GM12801 (cell line): ENCODE data around the gene LONRF3.

Experiments
- TF ChIP-seq, protein P1 (sequence below): IDR thresholded peaks from one replicate; pipeline ENCODE4 v1.5.1; 2011; ENCODE audit warnings: control low read depth; ENCODE audit not compliant: insufficient read length; ENCODE audit errors: extremely low read depth

LONRF3 gene

DNA sequence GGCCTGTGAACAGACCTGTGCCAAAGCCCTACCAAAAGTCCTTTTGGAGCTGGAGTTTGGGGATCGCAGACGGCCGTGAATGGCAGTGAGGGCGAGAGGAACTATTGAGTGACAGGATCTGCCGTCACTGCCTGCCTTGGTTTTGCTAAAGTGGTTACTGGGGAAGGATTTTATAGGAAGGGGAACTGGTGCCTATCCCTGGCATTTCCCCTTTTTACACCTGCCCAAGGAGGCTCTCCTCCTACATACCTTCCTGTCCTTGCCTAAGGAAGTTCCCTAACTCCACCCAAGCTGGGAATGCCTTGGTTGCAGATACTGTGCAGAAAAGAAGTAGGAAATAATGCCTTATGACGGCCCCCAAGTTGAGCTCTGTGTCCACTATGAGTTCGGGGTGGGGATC is 14.5 kb downstream of the LONRF3 start:
- TF ChIP-seq, protein P1, sequence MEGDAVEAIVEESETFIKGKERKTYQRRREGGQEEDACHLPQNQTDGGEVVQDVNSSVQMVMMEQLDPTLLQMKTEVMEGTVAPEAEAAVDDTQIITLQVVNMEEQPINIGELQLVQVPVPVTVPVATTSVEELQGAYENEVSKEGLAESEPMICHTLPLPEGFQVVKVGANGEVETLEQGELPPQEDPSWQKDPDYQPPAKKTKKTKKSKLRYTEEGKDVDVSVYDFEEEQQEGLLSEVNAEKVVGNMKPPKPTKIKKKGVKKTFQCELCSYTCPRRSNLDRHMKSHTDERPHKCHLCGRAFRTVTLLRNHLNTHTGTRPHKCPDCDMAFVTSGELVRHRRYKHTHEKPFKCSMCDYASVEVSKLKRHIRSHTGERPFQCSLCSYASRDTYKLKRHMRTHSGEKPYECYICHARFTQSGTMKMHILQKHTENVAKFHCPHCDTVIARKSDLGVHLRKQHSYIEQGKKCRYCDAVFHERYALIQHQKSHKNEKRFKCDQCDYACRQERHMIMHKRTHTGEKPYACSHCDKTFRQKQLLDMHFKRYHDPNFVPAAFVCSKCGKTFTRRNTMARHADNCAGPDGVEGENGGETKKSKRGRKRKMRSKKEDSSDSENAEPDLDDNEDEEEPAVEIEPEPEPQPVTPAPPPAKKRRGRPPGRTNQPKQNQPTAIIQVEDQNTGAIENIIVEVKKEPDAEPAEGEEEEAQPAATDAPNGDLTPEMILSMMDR, result no peak

DNA sequence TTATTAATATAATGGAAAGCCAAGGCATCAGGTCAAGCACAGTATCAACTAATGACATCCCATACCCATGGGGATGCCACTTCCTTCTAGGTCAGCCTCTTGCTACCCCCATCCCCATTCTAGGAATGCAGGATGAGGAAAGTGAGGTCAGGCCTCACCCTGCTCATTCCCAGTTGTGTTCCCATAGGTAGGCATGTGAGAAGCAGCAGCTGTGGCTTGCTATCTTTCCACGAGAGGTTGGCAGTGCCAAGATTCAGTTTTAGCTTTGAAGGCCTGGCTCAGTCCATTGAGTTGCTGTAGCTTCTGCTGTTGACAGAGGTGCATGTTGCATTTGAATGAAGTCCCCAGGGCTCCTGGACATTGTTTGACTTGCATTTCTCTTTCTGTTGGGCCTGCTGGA is 15.5 kb downstream of the LONRF3 start:
- TF ChIP-seq, protein P1, result no peak

DNA sequence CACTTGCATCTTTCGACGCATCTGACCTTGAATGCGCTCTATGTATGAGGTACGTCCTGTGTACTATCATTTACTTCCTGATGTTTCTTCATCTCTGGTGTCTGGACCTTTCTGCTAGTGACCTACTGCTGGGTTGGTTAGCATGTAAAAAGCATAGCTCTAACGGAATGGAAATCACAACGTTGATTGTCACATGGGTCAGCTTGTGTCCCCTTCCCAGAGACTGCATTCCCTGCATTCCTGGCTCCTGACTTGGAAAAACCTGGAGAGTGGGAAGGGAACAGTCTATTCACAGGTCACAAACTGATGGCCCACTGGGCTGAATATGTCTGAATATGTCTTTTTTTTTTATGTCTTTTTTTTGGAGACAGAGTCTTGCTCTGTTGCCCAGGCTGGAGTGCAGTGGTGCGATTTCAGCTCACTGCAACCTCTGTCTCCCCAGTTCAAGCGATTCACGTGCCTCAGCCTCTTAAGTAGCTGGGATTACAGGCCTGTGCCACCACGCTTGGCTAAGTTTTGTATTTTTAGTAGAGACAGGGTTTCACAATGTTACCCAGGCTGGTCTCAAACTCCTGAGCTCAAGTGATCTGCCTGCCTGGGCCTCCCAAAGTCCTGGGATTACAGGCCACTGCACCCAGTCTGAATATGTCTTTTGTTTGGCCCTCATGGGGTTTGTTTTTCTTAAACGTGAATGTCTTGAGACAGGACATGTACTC is 16.3 kb downstream of the LONRF3 start:
- TF ChIP-seq, protein P1, result no peak

DNA sequence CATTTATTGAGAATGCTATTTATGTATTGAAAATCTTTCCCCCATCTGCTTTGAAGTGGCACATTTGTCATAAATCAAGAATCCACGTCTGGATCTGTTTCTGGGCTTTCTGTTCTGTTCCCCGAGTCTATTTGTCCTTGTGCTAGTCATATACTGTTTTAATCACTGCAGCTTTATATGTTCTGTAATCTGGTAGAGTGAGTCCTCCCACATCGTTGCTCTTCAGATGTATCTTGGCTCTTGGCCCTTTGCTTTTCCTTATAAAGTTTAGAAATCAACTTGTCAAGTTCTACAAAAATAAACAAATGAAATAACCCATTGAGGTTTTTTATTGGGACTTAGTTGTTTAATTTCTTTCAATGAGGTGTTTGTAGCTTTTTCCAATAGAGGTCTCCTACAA is 29.0 kb downstream of the LONRF3 start:
- TF ChIP-seq, protein P1, result no peak

DNA sequence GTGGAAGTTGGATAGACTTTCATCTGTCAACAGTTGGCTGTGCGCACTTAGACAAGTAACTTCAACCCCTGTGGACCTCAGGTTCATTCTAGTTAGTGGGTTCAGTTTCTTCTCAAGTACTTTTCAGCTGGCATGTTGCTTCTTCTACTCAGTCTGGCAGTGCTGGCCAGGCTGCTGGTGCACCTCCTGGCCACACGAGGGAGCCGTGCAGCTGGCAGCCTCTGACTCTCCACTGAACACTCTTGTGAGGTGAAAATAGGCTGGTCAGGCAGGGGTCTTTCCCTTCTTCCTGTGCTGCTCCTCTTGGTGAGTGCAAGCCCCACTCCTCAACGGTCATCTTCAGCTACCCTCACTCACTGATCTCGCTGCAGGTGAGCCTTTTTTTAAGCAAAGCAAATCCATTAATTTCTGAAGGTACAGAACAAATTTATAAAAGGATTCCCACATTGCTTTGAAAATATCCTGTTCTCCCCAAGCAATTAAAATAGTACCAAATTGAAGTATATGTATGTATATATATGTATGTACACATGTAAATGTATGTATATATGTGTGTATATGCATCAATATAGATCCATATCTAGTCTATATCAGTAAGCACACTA is 30.6 kb downstream of the LONRF3 start:
- TF ChIP-seq, protein P1, result no peak

DNA sequence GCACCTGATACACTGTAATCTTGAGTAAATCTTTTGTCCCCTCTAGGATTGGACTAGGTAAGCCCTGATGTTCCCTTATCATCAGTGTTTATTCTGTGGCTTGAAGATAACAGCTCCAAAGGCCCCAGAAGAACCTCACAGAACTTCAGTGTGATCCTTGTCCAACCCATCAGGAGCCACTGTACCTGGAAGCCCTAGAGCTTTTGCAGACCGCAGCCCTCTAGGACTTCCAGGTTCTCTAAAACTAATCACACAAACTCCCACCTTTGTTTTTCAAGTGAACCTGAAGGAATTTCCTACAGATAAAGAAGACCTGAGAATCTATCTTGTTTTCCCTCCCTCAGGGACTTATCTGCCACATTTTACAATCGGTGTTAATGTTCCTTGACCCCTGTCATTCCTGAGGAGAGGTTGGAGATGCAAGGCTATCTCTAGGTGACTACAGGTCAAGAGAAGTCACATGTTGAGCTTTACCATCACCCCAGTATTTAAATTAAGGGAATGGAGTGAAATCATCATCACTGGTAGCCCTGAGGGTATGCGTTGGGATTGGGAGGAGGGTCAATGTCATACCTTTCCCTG is 32.9 kb downstream of the LONRF3 start:
- TF ChIP-seq, protein P1, result no peak

DNA sequence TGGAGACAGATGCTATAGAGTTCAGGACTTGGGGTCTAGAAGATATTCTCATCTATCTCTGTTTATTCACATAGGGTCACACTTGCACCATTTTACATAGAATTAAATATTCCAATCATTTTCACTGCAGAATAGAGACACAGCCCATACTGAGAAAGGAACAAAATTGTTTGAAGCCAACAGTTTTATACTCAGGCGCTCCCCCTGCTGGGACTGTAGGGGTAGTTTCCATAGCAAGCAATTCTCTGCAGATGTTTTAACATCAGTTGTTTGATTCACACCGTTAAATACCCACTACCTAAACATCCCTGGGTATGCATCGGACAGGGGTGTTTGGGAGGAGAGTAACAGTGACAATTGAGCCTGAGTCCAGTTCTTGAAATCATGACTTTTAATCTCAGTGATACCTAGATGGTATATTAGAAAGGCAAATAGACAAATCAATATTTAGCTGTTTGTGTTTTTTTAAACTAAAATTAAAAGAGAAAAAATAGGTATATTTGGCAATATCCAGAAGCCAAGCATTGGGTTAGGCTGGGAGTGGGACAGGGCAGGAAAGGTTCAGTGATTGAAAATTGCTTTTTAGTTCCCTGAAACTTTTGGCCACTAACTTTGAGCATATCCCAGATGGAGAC is 33.8 kb downstream of the LONRF3 start:
- TF ChIP-seq, protein P1, result no peak
